ENCODE data around the gene ACD. TPM values are rescaled to one million over a fixed set of nuclear protein-coding genes. Genes with fewer than 3 reads are reported as not detected.
A peak's percentile ranks its signal among the peaks of the same experiment; 100 is the strongest.

ACD gene
- total and polyA plus RNA-seq, 2 donors (not counting 1 experiment from before 2014, with no cell fraction given): 47.6 to 71.4 TPM

DNA sequence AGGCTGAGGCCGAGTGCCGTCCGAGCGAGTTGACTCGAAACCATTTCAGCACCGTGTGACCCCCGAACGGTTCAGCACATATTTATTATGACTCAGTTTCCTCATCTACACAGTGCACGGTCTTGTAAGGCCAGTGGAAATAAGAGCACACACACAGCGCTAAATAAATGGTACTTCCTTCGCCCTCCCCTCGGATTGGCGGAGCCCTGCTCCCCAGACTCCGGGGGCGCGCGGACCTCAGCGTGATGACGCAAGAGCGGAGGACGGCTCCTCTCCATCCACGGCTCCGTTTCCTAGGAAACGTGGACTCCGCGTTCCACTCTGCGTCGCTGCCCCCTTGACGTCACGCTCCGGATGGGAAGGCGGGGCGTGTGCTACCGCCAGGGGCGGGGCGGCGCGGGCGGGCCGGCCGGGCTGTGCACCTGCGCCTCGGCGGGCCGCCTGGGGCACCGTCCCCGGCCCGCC is 536 bp upstream of the ACD start, which contains the start of gene PARD6A:
PARD6A (plus strand) TSS at position 397 of the 465 bp plus-strand sequence. CDS start 79 bp downstream, outside the sequence.
- peak within 1 kb of the TSS; percentile 97 for H3K4me3 Mint-ChIP-seq
- peaks cover 0 to 28% of the 10 kb centered on the region in 2 experiments for H3K36me3 ChIP-seq (replicated peaks in 1 of 2; ENCODE audit: control extremely low read depth in 1 of 2, control insufficient read depth in 1 of 2, extremely low read depth in 1 of 2, insufficient read depth in 2 of 2, low read length in 1 of 2)
- peak within 1 kb of the TSS; percentile 99 for H3K4me2 ChIP-seq (replicated peaks; ENCODE audit: low read depth, low read length, poor library complexity, severe bottlenecking)
- intact Hi-C loops (cut with micrococcal nuclease): loop anchor here (1.0 to 10.0 kb wide), 8 partner anchors 8 to 1474 kb away; partner anchors contain the start of genes ATP6V0D1, CARMIL2, CHTF8 and FHOD1
- DNase-seq (peak; percentile 99), ATAC-seq (ENCODE audit: low read depth) (peak; percentile 83)
- peak within 1 kb of the TSS; percentile 97 for H3K27ac Mint-ChIP-seq
- H3K27me3 ChIP-seq (replicated peaks in 1 of 4; ENCODE audit: control extremely low read depth in 1 of 4, control insufficient read depth in 3 of 4, insufficient read depth in 4 of 4, low read length in 3 of 4): no peaks in the 10 kb centered on the region
- H2AFZ ChIP-seq (ENCODE audit: insufficient read depth, low read depth, low read length, poor library complexity, severe bottlenecking): peak within 1 kb of the TSS; percentile 95
- H3K4me3 ChIP-seq (ENCODE audit: control extremely low read depth in 1 of 5, extremely low read depth in 1 of 5, insufficient read depth in 1 of 5, low read depth in 2 of 5, low read length in 4 of 5): peak within 1 kb of the TSS; percentile 80 to 99 (median 95)
- H3K9ac ChIP-seq (ENCODE audit: low read length): peak within 1 kb of the TSS; percentile 91
- H3K27me3 Mint-ChIP-seq: no peaks in the 10 kb centered on the region
- peaks cover 35% of the 10 kb centered on the region for H3K4me1 Mint-ChIP-seq
- peaks cover 12% of the 10 kb centered on the region for H4K20me1 ChIP-seq (ENCODE audit: control insufficient read depth, insufficient read depth, low read length, poor library complexity, severe bottlenecking)
- WGBS (ENCODE audit: insufficient coverage): 0% methylated on average over 47 of the region's 48 CpGs
- POLR2A ChIA-PET: interaction anchor here (0.6 to 2.3 kb wide), 9 partner anchors 13 to 275 kb away, joined by 3 to 14 read pairs (median 7); partner anchors contain the start of genes CARMIL2, CTCF and RIPOR1
- H3K9me3 ChIP-seq (ENCODE audit: control extremely low read depth in 1 of 3, control insufficient read depth in 2 of 3, insufficient read depth in 1 of 3, low read length in 2 of 3): no peaks in the 10 kb centered on the region
- H3K79me2 ChIP-seq (ENCODE audit: control insufficient read depth, insufficient read depth, low read length): peaks cover 8% of the 10 kb centered on the region
- H3K27ac ChIP-seq (ENCODE audit: low read length in 2 of 2): peak within 1 kb of the TSS; percentile 88 to 93
- H3K4me1 ChIP-seq (ENCODE audit: control insufficient read depth in 2 of 2, insufficient read depth in 2 of 2, low read length in 2 of 2): peaks cover 14 to 24% of the 10 kb centered on the region in 2 donors
- no peaks in the 10 kb centered on the region for H3K9me3 Mint-ChIP-seq (ENCODE audit: insufficient read depth)
- CTCF ChIA-PET: interaction anchor here (1.0 to 2.2 kb wide), 12 partner anchors 9 to 180 kb away, joined by 3 to 23 read pairs (median 4); partner anchors contain the start of genes ATP6V0D1, CARMIL2 and CTCF
- TF ChIP-seq EZH2 (IDR thresholded peaks at IDR 0.05; ENCODE audit: borderline replicate concordance, insufficient read depth, low read depth, low read length, poor library complexity, severe bottlenecking): no peak
- TF ChIP-seq, protein P1, sequence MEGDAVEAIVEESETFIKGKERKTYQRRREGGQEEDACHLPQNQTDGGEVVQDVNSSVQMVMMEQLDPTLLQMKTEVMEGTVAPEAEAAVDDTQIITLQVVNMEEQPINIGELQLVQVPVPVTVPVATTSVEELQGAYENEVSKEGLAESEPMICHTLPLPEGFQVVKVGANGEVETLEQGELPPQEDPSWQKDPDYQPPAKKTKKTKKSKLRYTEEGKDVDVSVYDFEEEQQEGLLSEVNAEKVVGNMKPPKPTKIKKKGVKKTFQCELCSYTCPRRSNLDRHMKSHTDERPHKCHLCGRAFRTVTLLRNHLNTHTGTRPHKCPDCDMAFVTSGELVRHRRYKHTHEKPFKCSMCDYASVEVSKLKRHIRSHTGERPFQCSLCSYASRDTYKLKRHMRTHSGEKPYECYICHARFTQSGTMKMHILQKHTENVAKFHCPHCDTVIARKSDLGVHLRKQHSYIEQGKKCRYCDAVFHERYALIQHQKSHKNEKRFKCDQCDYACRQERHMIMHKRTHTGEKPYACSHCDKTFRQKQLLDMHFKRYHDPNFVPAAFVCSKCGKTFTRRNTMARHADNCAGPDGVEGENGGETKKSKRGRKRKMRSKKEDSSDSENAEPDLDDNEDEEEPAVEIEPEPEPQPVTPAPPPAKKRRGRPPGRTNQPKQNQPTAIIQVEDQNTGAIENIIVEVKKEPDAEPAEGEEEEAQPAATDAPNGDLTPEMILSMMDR (IDR thresholded peaks at IDR 0.05): no peak
